Measurements from ENCODE around the gene IGSF11.

Gene IGSF11

GRCh38 chr3:118990823-118991560, 43.7 kb downstream of the IGSF11 start:
- no peak for DNase-seq (ENCODE audit: low read depth)
- TF ChIP-seq CTCF (IDR thresholded peaks at IDR 0.05; ENCODE audit: insufficient read depth, low read depth, low read length, missing control alignments): no peak
- no peak overlapping the region for H3K4me3 ChIP-seq (ENCODE audit: low read depth, low read length)

- TF ChIP-seq CTCF (IDR thresholded peaks at IDR 0.05; ENCODE audit: insufficient read depth, low read depth, low read length, missing control alignments): no peak
- no peak overlapping the region for H3K4me3 ChIP-seq (ENCODE audit: low read depth, low read length)
- no peak for DNase-seq (ENCODE audit: low read depth)
Measured at GRCh38 chr3:118988198-118989130, 46.2 kb downstream of the IGSF11 start.

- no peak overlapping the region for H3K4me3 ChIP-seq (ENCODE audit: low read depth, low read length)
- no peak for TF ChIP-seq CTCF (IDR thresholded peaks at IDR 0.05; ENCODE audit: insufficient read depth, low read depth, low read length, missing control alignments)
- DNase-seq (ENCODE audit: low read depth): no peak
Measured at GRCh38 chr3:118987477-118987876, 47.2 kb downstream of the IGSF11 start.

- no peak overlapping the region for H3K4me3 ChIP-seq (ENCODE audit: low read depth, low read length)
- DNase-seq (ENCODE audit: low read depth): no peak
- no peak for TF ChIP-seq CTCF (IDR thresholded peaks at IDR 0.05; ENCODE audit: insufficient read depth, low read depth, low read length, missing control alignments)
Measured at GRCh38 chr3:118986734-118987133, 47.9 kb downstream of the IGSF11 start.

GRCh38 chr3:118984699-118985098, 49.9 kb downstream of the IGSF11 start:
- no peak for DNase-seq (ENCODE audit: low read depth)
- no peak overlapping the region for H3K4me3 ChIP-seq (ENCODE audit: low read depth, low read length)
- no peak for TF ChIP-seq CTCF (IDR thresholded peaks at IDR 0.05; ENCODE audit: insufficient read depth, low read depth, low read length, missing control alignments)

GRCh38 chr3:118981494-118982134, 53.0 kb downstream of the IGSF11 start:
- DNase-seq (ENCODE audit: low read depth): no peak
- no peak for TF ChIP-seq CTCF (IDR thresholded peaks at IDR 0.05; ENCODE audit: insufficient read depth, low read depth, low read length, missing control alignments)
- H3K4me3 ChIP-seq (ENCODE audit: low read depth, low read length): no peak overlapping the region
